HG03159 (cell line): ENCODE data around the gene FUT8.

Experiments used
- ATAC-seq: cut with Tn5 transposase; IDR thresholded peaks from one replicate; pipeline ENCODE4 v1.9.1; 2021; ENCODE audit warnings: mild to moderate bottlenecking, moderate library complexity; ENCODE audit not compliant: unreplicated experiment

FUT8 gene

DNA sequence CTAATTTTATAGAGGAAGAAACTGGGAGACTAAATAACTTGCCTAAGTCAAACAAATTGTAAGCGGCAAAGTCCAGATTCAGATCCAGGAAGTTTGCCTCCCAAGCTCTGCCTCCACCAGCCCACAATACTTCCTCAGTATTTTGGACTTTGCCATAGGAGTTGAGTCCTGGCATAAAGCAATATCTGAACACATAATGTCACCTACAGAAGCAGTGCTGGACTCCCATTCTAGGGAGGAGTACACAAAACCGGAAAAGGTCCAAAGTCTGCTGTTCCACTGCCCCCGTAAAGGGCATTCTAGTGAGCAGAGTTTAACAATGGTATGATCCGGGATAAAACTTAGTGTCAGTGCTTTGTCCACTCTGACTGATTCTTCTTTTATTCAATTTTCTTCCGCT is 340.5 kb downstream of the FUT8 start:
- ATAC-seq: no peak

GRCh38 chr14:65755331-65755730 is 342.8 kb downstream of the FUT8 start:
- ATAC-seq: no peak

DNA sequence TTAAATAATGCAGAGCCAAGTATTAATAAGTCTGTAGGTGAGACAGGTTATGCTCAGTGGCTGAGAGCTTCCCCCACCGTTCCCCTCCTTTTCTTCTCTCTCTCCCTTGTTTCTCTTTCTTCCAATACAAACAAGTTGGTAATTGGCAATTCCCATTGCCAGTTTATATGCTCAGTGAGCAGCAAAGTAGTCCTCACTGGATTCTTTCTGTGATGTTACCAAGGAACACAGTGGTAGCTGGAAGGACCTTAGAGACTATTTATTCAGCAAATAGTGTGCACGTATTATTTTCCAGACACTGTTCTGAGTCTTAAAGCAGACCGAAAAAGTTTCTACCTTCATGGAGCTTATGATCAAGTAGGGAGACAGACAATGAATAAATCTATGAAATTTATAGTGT is 344.4 kb downstream of the FUT8 start:
- no peak for ATAC-seq

DNA sequence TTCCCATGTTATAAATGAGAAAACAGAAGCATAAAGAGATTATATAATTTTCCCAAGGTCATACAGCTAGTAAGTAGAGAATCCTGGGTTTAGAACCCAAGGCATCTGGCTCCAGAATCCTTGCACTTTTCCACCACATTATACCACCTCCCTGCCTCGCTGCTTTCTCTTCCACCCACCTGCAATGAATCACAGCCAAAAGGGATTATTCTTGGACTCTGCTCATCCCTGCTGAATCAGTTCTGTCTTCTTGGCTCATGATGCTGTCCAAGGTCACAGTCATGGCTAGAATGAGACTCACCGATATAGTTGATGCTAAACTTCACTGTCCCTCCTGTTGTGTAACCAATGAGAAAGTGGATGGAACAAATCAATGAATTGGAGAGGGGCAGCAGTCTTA is 356.6 kb downstream of the FUT8 start:
- no peak for ATAC-seq

DNA sequence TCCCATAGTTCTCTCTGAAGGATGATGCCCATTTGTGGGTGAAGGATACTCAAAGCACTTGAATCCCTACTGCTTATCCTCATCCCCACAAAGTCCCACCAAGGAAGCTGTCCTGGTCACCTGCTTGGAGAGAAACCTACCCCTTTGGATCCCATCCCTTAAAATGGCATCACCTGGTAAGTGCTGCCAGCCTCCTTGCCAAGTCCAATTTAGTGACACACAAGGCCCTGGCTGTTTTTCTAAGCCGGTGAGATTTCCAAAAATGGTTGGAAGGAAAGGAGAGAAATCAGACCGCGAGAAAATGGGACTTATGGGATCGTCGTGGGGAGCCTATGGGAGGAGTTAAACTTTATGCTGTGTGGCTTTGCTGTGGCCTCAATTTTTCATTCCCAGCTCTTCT is 358.2 kb downstream of the FUT8 start:
- ATAC-seq: no peak

- ATAC-seq: no peak
Observed at GRCh38 chr14:65771271-65771670, 358.7 kb downstream of the FUT8 start.

DNA sequence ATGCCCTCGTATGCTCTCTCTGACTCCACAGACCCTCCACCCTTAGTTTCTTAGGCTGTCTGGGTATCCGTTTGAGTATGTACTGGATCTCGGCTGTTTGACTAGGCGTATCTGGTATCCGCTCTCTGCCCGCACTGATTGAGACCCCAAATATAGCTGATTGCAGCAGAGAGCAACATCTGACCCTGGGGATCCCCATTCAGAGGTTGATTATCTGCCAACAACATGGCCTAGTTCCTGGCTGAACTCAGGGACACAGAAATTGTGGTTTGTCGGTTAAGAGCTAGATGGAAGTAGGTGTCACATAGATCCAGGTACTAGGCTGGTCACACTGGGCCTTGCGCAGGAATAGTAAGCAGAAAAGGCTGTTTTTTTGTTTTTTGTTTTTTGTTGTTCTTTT is 359.9 kb downstream of the FUT8 start:
- no peak for ATAC-seq

- ATAC-seq: no peak
Observed at GRCh38 chr14:65772921-65773574, 360.5 kb downstream of the FUT8 start.

- no peak for ATAC-seq
Observed at GRCh38 chr14:65774041-65774440, 361.5 kb downstream of the FUT8 start.

- no peak for ATAC-seq
Observed at GRCh38 chr14:65776193-65776852, 363.8 kb downstream of the FUT8 start.

DNA sequence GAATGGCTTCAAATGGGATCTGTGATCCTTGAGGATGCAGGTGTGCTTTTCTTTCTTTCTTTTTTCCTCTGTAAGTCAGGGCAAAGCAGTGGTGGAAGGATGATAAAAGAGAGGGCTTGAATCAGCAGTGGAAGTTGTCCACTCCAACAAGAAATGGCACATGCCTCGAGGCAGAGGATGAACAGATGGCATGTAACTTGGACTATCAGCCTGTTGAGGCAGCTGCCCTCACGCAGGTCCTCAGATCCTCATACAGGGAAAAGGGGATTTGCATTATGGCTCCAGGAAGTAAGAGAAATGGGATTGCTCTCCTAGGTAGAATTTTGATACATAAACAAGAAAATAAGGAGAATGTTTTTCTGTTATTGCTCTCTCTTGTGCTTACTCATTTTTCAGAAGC is 368.0 kb downstream of the FUT8 start:
- ATAC-seq: no peak

GRCh38 chr14:65783101-65783500 is 370.6 kb downstream of the FUT8 start:
- ATAC-seq: no peak

DNA sequence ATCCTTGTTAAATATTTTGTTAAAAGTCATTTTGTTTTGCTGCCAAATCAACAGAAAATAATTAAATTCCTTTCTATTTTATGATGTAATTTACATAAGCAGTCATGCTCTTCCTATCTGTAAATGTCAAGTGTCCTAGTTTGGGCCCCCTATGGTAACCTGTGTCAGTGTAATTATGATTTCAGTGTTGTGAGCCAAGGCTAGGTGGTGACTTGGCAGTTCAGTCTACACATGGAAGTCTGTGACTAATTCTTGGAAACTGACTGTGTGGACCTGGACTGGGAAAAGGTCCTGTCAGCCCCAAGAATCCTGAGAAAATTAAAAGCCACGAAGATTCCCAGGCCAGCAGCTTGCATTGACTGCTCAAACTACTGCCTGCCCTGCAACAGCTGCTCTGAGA is 371.0 kb downstream of the FUT8 start:
- no peak for ATAC-seq

DNA sequence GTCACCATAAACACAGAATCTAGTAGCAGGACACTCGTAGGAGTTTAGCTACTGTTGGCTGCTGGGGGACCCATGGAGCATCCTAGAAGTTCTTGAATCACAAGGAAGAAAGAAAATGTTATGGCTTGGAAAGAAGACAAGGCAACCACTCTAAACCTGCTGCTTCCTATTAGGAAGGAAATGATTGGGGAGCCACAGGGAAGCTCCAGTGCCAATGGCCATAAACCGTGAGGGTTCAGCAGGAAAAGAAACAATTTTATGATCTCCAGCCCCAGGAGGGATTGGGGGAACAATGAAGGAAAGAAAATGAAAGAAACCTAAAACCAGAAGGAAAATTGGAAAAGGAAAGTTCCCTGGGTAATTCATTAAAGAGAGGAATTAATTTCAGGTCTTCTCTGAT is 372.0 kb downstream of the FUT8 start:
- ATAC-seq: no peak

GRCh38 chr14:65787461-65787860 is 374.9 kb downstream of the FUT8 start:
- ATAC-seq: no peak

- no peak for ATAC-seq
Observed at GRCh38 chr14:65788876-65789275, 376.3 kb downstream of the FUT8 start.

- ATAC-seq: no peak
Observed at GRCh38 chr14:65789363-65789762, 376.8 kb downstream of the FUT8 start.

- ATAC-seq: no peak
Observed at GRCh38 chr14:65790172-65790815, 377.8 kb downstream of the FUT8 start.

GRCh38 chr14:65791191-65791981 is 378.9 kb downstream of the FUT8 start:
- ATAC-seq: no peak

DNA sequence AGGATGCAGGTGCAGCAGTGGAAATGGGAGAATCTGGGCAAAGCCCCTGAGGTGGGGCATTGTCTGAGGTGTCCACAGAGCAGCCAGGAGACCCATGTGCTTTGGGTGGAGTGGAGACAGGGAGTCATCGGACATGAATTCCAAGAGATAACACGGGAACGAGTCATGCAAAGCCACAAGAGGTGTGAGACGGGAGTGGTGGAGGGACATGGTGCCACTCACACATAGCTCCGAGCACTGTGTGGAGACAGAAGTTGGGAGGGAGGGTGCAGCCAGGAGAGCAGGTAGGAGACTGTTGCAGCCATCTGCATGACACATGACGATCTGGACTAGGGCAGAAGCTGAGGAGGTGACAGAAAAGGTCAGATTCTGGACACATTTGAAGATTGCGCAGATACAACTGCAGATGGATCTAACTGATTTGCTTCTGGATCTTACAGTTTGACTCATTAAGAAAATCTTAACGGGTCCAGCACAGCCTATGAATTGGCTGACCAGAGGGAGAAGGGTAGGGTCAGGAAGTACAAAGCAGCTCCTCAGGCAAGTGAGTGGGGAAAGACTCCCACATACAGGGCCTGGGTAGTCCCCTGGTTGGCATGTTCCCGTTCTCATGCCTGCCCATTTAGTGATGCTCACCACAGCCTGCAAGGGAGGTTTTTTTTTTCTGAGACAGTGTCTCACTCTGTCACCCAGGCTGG is 379.8 kb downstream of the FUT8 start:
- ATAC-seq: no peak
